GM23338 (cell line): ENCODE data around the gene NABP1. TPM values are rescaled to one million over a fixed set of nuclear protein-coding genes. Genes with fewer than 3 reads are reported as not detected.

ENCODE experiments used
- CREB1 ChIP-seq: fragments of 250-450 bp; sonication (Bioruptor Pico); IDR thresholded peaks from 2 replicates; pipeline ENCODE4 v1.5.0; 2020; ENCODE audit warnings: low read depth, mild to moderate bottlenecking, moderate library complexity
- CTCF ChIP-seq, 2 experiments: fragments of 200-600 bp in 1 of 2; sonication (generic) in 1 of 2; conservative IDR thresholded peaks; 2 replicates each; pipeline versions ENCODE4 v1.5.1 to v1.6.1; 2016 to 2017; ENCODE audit warnings: antibody characterized with exemption in 2 of 2, low read depth in 2 of 2, mild to moderate bottlenecking in 2 of 2, moderate library complexity in 1 of 2
- ETS1 ChIP-seq: IDR thresholded peaks from 2 replicates; pipeline ENCODE4 v1.6.1; 2016; ENCODE audit warnings: antibody characterized with exemption
- EZH2 ChIP-seq: fragments of 200-600 bp; sonication (generic); IDR thresholded peaks from one replicate; pipeline ENCODE4 v1.8.0; 2017; ENCODE audit warnings: antibody characterized with exemption, mild to moderate bottlenecking, low read depth; ENCODE audit not compliant: unreplicated experiment
- EZH2phosphoT487 ChIP-seq: fragments of 200-600 bp; sonication (generic); IDR thresholded peaks from one replicate; pipeline ENCODE4 v1.8.1; 2018; ENCODE audit warnings: antibody characterized with exemption; ENCODE audit not compliant: unreplicated experiment
- JUNB ChIP-seq: IDR thresholded peaks from one replicate; pipeline ENCODE4 v1.6.1; 2016; ENCODE audit warnings: antibody characterized with exemption; ENCODE audit not compliant: unreplicated experiment
- NANOG ChIP-seq: IDR thresholded peaks from 2 replicates; pipeline ENCODE4 v1.6.1; 2016; ENCODE audit warnings: antibody characterized with exemption, borderline replicate concordance
- POLR2AphosphoS5 ChIP-seq: IDR thresholded peaks from 2 replicates; pipeline ENCODE4 v1.6.1; 2016; ENCODE audit warnings: antibody characterized with exemption, low read depth
- ZNF114 ChIP-seq: fragments of 250-450 bp; sonication (Bioruptor Pico); IDR thresholded peaks from 2 replicates; pipeline ENCODE4 v1.5.0; 2020; ENCODE audit warnings: mild to moderate bottlenecking, moderate library complexity
- ZNF331 ChIP-seq: fragments of 250-450 bp; sonication (Bioruptor Pico); IDR thresholded peaks from 2 replicates; pipeline ENCODE4 v1.5.0; 2020; ENCODE audit warnings: low read depth, mild to moderate bottlenecking, moderate library complexity
- ZNF462 ChIP-seq: fragments of 250-450 bp; sonication (Bioruptor Pico); IDR thresholded peaks from 2 replicates; pipeline ENCODE4 v1.5.0; 2020; ENCODE audit warnings: mild to moderate bottlenecking, moderate library complexity
- polyA plus RNA-seq: library from polyadenylated mRNA; unstranded; fragments of >200 nt; fragmentation: Nextera tagmentation; extraction: Ambion mirVana; gene quantifications from 2 replicates; pipeline ENCODE4 v1.2.1, GENCODE V29; 2016
- total RNA-seq: library from RNA; depleted of rRNA; stranded (reverse); fragments of >200 nt; shearing (Covaris generic); gene quantifications from 2 replicates; pipeline ENCODE4 v1.2.3, GENCODE V29; 2014
- TF ChIP-seq, protein P1 (sequence below): IDR thresholded peaks from one replicate; pipeline ENCODE4 v1.6.1; 2018; ENCODE audit warnings: antibody characterized with exemption; ENCODE audit not compliant: unreplicated experiment

Gene NABP1
- total and polyA plus RNA-seq, 2 experiments from 2014 or later, result 5.2 to 5.6 TPM

- no peak for TF ChIP-seq ZNF462 (CRISPR knock-in tag)
- TF ChIP-seq ZNF114 (CRISPR knock-in tag), result no peak
- no peak for TF ChIP-seq ZNF331 (CRISPR knock-in tag)
- TF ChIP-seq ETS1, result no peak
- TF ChIP-seq, protein P1, sequence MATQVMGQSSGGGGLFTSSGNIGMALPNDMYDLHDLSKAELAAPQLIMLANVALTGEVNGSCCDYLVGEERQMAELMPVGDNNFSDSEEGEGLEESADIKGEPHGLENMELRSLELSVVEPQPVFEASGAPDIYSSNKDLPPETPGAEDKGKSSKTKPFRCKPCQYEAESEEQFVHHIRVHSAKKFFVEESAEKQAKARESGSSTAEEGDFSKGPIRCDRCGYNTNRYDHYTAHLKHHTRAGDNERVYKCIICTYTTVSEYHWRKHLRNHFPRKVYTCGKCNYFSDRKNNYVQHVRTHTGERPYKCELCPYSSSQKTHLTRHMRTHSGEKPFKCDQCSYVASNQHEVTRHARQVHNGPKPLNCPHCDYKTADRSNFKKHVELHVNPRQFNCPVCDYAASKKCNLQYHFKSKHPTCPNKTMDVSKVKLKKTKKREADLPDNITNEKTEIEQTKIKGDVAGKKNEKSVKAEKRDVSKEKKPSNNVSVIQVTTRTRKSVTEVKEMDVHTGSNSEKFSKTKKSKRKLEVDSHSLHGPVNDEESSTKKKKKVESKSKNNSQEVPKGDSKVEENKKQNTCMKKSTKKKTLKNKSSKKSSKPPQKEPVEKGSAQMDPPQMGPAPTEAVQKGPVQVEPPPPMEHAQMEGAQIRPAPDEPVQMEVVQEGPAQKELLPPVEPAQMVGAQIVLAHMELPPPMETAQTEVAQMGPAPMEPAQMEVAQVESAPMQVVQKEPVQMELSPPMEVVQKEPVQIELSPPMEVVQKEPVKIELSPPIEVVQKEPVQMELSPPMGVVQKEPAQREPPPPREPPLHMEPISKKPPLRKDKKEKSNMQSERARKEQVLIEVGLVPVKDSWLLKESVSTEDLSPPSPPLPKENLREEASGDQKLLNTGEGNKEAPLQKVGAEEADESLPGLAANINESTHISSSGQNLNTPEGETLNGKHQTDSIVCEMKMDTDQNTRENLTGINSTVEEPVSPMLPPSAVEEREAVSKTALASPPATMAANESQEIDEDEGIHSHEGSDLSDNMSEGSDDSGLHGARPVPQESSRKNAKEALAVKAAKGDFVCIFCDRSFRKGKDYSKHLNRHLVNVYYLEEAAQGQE, result no peak
- no peak for TF ChIP-seq NANOG
- TF ChIP-seq EZH2phosphoT487, result no peak
- TF ChIP-seq POLR2AphosphoS5, result no peak
- TF ChIP-seq CTCF (conservative IDR thresholded peaks at IDR 0.05; ENCODE audit: low read depth in 2 of 2), result no peak
- TF ChIP-seq EZH2, result no peak
- TF ChIP-seq JUNB, result no peak
- no peak for TF ChIP-seq CREB1 (CRISPR knock-in tag)
Measured at GRCh38 chr2:191670076-191670475, 7.9 kb upstream of the NABP1 start (continued).
